GM21825 (cell line): ENCODE measurements around the gene IL3RA.
"Not testable (repeated sequence)": the region's sequence is repeated elsewhere in the genome, so short reads cannot be mapped to it uniquely, and the experiment has no call there.

Experiments used
- ATAC-seq: cut with Tn5 transposase; IDR thresholded peaks from one replicate; pipeline ENCODE4 v1.9.1; 2021; ENCODE audit warnings: mild to moderate bottlenecking, moderate library complexity; ENCODE audit not compliant: unreplicated experiment

IL3RA gene

DNA sequence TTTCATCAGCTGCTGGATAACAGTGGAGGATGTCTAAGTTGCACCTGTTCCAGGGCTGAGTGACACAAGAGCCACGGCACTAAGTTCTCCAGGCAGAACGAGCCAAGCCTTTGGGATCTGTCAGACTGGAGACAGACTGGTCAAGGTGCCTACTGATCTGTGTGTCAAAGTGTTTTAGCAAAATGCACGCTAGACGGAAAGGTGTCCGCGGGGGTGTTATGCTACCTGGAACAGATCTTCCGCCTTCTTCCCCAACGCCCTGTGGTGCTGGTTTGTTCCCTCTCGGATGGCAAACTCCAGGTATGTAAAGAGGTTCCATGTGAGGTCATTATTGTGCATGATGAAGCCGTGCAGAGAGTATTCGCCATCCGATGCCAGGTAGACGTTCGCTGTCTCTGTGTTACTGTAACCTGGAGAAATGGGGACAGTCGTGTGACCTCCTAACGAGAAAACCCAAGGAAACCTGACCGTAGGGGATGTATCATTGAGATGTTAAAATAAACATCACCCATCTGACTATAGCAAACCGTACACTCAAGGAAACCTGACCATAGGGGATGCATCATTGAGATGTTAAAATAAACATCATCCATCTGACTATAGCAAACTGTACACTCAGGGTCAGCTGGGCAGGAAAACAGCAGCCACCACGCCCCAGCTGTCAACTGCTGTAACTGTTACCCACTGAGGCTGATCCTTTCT, 85.0 kb downstream of the IL3RA start:
- ATAC-seq, result no peak

DNA sequence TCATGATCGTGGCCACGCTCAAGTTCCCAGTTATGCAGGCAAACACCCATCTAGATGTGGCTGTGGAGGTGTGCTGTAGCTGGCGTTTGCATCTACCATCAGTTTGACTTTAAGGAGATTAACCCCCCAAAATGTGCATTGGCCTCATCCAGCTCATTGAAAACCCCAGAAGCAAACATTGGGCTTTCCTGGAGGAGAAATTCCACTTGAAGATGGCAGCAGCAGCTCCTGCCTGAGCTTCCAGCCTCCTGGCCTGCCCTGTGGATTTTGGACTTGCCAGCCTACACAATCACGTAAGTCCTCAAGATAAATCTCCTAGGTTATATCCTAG, 85.5 kb downstream of the IL3RA start:
- ATAC-seq, result no peak

DNA sequence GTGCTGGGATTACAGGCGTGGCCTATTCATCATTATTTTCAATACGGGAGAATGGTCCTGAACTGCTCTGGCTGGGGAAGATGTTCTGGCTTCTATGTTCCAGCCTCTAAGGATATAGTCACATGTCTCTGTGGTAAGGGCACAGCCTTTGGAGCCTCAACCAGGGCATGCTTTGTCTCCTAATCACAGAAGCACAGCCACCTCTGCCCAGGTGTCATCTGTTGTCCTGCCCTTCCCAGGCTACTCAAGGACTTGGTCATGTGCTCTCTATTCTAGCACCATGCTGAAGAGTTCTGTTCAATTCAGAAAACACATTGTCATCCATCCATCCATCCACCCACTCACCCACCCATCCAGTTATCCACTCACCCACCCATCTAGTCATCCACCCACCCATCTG, 86.6 kb downstream of the IL3RA start:
- no peak for ATAC-seq

DNA sequence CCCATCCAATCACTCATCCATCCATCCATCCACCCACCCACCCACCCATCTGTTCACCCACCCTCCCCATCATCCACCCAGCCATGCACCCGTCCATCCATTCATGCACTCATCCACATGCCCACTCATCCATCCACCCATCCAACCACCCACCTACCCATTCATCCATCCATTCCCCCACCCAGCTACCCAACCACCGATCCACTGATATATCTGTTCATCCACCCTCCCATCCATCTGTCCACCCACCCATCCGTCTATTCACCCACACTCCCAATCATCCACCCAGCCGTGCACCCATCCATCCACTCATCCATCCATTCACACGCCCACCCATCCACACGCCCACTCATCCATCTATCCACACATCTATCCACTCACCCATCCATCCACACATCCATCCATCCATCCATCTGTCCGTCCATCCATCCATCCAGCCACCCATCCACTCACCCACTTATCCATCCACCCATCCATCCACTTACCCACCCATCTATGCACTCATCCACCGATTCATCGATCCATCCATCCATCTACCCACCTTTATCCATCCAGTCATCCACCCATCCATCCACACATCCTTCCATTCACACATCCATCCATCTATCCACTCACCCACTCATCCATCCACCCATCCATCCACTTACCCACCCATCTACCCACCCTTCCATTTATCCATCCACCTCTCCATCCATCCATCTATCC, 87.7 kb downstream of the IL3RA start:
- ATAC-seq, result no peak

DNA sequence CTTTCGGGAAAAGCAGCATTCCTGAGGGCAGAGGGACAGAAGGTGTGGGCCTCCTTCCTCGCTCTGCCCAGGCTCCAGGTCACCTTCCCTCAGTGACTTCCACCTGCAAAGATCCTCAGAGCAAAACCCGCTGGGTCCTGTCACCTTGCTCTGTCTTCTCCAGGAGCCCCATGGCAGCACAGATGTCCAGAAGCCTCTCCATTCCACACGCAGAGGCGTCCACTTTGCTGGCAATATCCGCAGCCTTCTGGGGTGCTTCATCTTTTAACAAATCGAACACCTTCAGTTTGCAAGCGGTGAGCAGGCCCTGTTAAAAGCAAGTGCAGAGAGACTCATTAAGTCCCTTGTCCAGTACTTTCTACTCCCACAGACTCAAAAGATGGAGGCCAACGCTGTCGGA, 88.8 kb downstream of the IL3RA start:
- no peak for ATAC-seq

DNA sequence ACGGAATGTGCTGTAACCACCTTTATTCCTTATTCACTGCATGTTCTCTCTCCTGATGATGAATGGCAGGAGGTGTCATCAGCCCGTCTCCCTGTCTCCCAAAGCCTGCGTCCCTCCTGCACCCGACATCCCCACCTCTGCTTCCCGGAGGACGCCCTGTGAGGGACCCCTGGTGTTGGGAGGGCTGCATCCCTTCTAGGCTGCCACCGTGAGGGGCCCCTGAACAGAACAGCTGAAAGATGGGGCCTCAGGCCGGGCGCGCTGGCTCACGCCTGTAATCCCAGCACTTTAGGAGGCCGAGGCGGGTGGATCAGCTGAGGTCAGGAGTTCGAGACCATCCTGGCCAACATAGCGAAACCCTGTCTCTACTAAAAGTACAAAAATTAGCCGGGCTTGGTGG, 89.7 kb downstream of the IL3RA start:
- ATAC-seq, result not testable (repeated sequence)

DNA sequence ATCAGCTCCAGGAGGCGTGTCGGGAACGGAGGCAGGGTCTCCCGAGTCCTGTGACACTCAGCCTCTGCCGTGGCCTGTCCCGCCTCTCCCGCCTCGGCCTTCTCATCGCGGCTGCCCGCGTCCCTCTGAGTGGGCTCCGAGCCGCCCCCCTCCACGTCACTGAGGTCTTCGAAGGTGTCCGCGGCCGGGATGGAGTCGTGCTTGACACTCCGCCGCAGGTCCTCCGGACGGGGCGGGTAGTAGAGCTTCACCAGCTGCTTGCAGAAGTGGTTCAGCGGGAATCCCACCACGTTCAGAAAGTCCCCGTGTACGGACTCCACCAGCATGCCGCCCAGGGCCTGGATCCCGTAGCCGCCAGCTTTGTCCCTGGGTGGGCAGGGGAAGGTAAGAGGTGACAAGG, 91.2 kb downstream of the IL3RA start:
- no peak for ATAC-seq

DNA sequence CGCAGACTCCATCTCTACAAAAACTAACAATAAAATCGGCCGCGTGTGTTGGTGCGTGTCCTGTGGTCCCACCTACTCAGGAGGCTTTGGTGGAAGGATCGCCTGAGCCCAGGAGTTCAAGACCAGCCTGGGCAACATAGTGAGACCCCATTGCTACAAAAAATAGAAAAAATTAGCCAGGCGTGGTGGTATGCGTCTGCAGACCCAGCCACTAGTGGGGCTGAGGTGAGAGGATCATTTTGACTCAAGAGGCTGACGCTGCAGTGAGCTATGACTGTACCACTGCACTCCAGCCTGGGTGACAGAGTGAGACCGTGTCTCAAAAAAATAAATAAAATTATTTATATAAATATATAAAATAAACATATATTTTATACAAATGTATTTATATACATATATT, 93.9 kb downstream of the IL3RA start:
- no peak for ATAC-seq
